ENCODE results near the gene GRIK2. TPM values are rescaled to one million over a fixed set of nuclear protein-coding genes. Genes with fewer than 3 reads are reported as not detected.
A peak's percentile ranks its signal among the peaks of the same experiment; 100 is the strongest.

GRIK2 gene
- total RNA-seq, 1 experiment from 2014 or later: 0.29 TPM

DNA sequence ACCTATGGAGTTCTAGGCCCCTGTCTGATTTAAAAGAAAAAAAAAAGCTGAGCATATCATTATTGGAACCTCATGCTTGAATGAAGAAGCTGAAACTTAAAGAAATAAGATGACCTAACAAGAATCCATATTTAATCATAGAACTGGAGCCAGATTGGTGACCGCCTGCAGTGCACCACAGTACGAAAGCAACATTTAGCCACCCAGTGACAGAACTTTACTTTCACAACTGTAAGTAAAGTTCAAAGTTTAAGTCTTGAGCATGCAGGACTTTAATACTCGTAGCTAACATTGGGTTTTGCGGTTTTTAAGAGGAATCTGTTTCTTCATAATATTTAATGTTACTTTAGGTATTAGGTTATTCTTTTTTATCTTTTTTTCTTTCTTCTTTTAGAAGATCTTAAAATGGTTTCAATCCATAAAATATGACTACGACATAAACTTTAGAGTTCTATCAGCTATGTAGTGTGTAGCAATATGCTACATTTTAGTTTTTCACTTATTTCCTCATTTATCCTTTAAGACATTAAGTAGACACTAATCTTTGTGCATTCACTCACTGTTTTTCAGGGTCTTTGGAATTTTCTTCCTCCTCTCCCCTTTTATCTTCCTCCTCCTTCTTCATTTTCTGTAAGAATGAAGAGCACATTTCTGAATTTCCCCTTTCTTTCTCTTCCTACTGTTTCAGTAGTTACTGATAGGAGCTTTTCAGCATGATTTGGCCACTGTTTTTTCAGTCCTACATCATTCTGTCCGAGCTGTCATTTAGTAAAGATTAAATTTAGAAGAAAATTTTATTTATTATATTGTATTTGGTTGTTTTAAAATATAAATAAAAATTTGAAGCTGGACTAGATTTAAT, 514.1 kb downstream of the GRIK2 start:
- BruUV-seq (replicated peaks): no TSS peak
- Mint-ChIP-seq H3K27ac (ENCODE audit: unreplicated experiment) (no peak overlapping the region), H3K27me3 (ENCODE audit: insufficient read depth, unreplicated experiment) (no peaks in the 10 kb centered on the region), H3K9me3 (ENCODE audit: unreplicated experiment) (no peaks in the 10 kb centered on the region), H3K4me1 (ENCODE audit: low read depth, unreplicated experiment) (peaks cover 7% of the 10 kb centered on the region), H3K4me3 (ENCODE audit: unreplicated experiment) (peak overlapping the region; percentile 62), H3K36me3 (ENCODE audit: insufficient read depth, unreplicated experiment) (no peaks in the 10 kb centered on the region)
- intact Hi-C loops (cut with micrococcal nuclease; ENCODE audit: unreplicated experiment): no loop called here
- H3K36me3 ChIP-seq (ENCODE audit: control insufficient read depth, insufficient read depth, low read length): no peaks in the 10 kb centered on the region
- TF ChIP-seq, protein P1, sequence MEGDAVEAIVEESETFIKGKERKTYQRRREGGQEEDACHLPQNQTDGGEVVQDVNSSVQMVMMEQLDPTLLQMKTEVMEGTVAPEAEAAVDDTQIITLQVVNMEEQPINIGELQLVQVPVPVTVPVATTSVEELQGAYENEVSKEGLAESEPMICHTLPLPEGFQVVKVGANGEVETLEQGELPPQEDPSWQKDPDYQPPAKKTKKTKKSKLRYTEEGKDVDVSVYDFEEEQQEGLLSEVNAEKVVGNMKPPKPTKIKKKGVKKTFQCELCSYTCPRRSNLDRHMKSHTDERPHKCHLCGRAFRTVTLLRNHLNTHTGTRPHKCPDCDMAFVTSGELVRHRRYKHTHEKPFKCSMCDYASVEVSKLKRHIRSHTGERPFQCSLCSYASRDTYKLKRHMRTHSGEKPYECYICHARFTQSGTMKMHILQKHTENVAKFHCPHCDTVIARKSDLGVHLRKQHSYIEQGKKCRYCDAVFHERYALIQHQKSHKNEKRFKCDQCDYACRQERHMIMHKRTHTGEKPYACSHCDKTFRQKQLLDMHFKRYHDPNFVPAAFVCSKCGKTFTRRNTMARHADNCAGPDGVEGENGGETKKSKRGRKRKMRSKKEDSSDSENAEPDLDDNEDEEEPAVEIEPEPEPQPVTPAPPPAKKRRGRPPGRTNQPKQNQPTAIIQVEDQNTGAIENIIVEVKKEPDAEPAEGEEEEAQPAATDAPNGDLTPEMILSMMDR (IDR thresholded peaks at IDR 0.05; ENCODE audit: insufficient read depth in 1 of 2, low read depth in 1 of 2, low read length in 1 of 2, severe bottlenecking in 1 of 2, unreplicated experiment in 1 of 2): no peak
- ChIA-PET CTCF (no interaction called here), POLR2A (no interaction called here)
- no peaks in the 10 kb centered on the region for H3K9me3 ChIP-seq
- no peaks in the 10 kb centered on the region for H3K27me3 ChIP-seq (replicated peaks; ENCODE audit: control insufficient read depth, insufficient read depth, low read length)
- H3K4me1 ChIP-seq: no peaks in the 10 kb centered on the region
- no peak overlapping the region for H3K4me3 ChIP-seq (ENCODE audit: low read depth, low read length)
- DNase-seq: peak in 1 of 2 experiments; percentile 5

DNA sequence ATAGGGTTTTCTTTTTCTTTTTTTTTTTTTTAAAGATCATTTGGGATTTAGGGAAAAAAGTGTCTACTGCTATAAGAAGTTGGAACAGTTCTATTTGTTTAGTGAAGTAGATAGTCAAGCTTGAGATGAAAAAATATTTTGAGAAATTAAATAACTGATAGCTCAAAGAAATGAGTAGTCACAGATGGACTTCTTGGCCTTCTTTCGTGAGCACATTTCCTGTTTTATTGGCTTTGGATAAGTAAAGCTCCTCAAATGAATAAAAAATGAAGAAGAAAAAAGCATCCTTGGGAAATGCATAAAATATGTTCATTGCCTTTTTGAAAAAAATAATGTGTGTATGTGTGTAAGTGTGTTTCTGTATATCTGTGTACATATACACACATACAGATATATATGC, 515.9 kb downstream of the GRIK2 start:
- Mint-ChIP-seq H3K9me3 (ENCODE audit: unreplicated experiment) (no peaks in the 10 kb centered on the region), H3K4me3 (ENCODE audit: unreplicated experiment) (no peak overlapping the region), H3K36me3 (ENCODE audit: insufficient read depth, unreplicated experiment) (no peaks in the 10 kb centered on the region), H3K4me1 (ENCODE audit: low read depth, unreplicated experiment) (peaks cover 7% of the 10 kb centered on the region), H3K27me3 (ENCODE audit: insufficient read depth, unreplicated experiment) (no peaks in the 10 kb centered on the region), H3K27ac (ENCODE audit: unreplicated experiment) (no peak overlapping the region)
- BruUV-seq (replicated peaks): no TSS peak
- H3K27me3 ChIP-seq (replicated peaks; ENCODE audit: control insufficient read depth, insufficient read depth, low read length): no peaks in the 10 kb centered on the region
- POLR2A ChIA-PET: no interaction called here
- CTCF ChIA-PET: no interaction called here
- H3K9me3 ChIP-seq: no peaks in the 10 kb centered on the region
- DNase-seq: no peak
- H3K4me3 ChIP-seq (ENCODE audit: low read depth, low read length): no peak overlapping the region
- H3K4me1 ChIP-seq: no peaks in the 10 kb centered on the region
- TF ChIP-seq, protein P1 (IDR thresholded peaks at IDR 0.05; ENCODE audit: insufficient read depth in 1 of 2, low read depth in 1 of 2, low read length in 1 of 2, severe bottlenecking in 1 of 2, unreplicated experiment in 1 of 2): no peak
- intact Hi-C loops (cut with micrococcal nuclease; ENCODE audit: unreplicated experiment): no loop called here
- no peaks in the 10 kb centered on the region for H3K36me3 ChIP-seq (ENCODE audit: control insufficient read depth, insufficient read depth, low read length)

DNA sequence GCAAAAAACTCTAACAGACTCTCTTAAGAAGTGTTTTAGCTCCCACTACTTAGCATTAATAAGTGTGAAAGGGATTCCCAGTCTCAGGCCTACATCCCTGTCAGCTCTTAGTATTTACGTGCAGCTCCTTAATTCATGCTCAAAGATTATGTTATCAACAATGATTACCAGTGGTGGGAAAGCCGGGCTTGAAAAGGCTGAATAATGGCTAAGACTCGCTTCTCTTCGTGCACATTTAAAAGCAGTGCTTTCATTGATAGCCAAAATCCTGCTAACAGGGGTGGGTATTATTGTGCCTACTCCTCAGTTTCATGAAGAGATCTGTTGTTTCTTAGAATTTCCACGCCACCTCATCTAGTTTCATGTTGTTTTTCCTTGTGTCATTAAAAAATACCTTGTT, 518.8 kb downstream of the GRIK2 start:
- ChIA-PET POLR2A (no interaction called here), CTCF (no interaction called here)
- no peaks in the 10 kb centered on the region for H3K9me3 ChIP-seq
- H3K36me3 ChIP-seq (ENCODE audit: control insufficient read depth, insufficient read depth, low read length): no peaks in the 10 kb centered on the region
- Mint-ChIP-seq H3K36me3 (ENCODE audit: insufficient read depth, unreplicated experiment) (no peaks in the 10 kb centered on the region), H3K9me3 (ENCODE audit: unreplicated experiment) (no peaks in the 10 kb centered on the region), H3K4me1 (ENCODE audit: low read depth, unreplicated experiment) (peaks cover 7% of the 10 kb centered on the region), H3K27ac (ENCODE audit: unreplicated experiment) (no peak overlapping the region), H3K27me3 (ENCODE audit: insufficient read depth, unreplicated experiment) (no peaks in the 10 kb centered on the region), H3K4me3 (ENCODE audit: unreplicated experiment) (no peak overlapping the region)
- no peak for DNase-seq
- H3K27me3 ChIP-seq (replicated peaks; ENCODE audit: control insufficient read depth, insufficient read depth, low read length): no peaks in the 10 kb centered on the region
- BruUV-seq (replicated peaks): no TSS peak
- no peaks in the 10 kb centered on the region for H3K4me1 ChIP-seq
- TF ChIP-seq, protein P1 (IDR thresholded peaks at IDR 0.05; ENCODE audit: insufficient read depth in 1 of 2, low read depth in 1 of 2, low read length in 1 of 2, severe bottlenecking in 1 of 2, unreplicated experiment in 1 of 2): no peak
- intact Hi-C loops (cut with micrococcal nuclease; ENCODE audit: unreplicated experiment): no loop called here
- no peak overlapping the region for H3K4me3 ChIP-seq (ENCODE audit: low read depth, low read length)
